Neural progenitor cell (in vitro differentiated cells): Measurements from ENCODE around the gene ERN1.

ENCODE experiments used
- EZH2 ChIP-seq: fragments of 200-600 bp; sonication (generic); IDR thresholded peaks from 2 replicates; pipeline ENCODE4 v1.6.1; 2017; ENCODE audit warnings: antibody characterized with exemption, mild to moderate bottlenecking, moderate library complexity
- EZH2phosphoT487 ChIP-seq: fragments of 200-600 bp; sonication (generic); IDR thresholded peaks from 2 replicates; pipeline ENCODE4 v1.6.1; 2017; ENCODE audit warnings: antibody characterized with exemption
- TF ChIP-seq, protein P1 (sequence below): fragments of 200-600 bp; sonication (generic); IDR thresholded peaks from 2 replicates; pipeline ENCODE4 v1.5.1; 2017; ENCODE audit warnings: antibody characterized with exemption, mild to moderate bottlenecking

DNA sequence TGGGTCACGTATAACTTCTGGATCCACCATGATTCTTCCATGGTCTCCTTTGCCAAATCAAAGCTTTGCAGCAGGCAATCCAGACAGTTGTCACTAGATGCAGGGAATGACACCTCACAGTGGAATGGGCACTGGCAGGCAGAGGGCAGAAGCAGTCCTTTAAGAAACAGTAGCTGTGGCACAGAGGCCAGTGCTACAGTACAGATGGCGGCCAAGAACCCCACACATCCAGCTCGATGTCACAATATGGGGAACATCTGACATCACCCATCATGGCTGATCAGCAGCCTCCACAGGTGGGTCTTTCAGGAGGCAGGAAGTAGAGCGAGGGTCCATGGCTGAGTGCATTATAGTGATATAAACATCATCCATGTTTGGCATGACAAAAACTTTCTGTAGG is 18.8 kb upstream of the ERN1 start:
- TF ChIP-seq, protein P1, sequence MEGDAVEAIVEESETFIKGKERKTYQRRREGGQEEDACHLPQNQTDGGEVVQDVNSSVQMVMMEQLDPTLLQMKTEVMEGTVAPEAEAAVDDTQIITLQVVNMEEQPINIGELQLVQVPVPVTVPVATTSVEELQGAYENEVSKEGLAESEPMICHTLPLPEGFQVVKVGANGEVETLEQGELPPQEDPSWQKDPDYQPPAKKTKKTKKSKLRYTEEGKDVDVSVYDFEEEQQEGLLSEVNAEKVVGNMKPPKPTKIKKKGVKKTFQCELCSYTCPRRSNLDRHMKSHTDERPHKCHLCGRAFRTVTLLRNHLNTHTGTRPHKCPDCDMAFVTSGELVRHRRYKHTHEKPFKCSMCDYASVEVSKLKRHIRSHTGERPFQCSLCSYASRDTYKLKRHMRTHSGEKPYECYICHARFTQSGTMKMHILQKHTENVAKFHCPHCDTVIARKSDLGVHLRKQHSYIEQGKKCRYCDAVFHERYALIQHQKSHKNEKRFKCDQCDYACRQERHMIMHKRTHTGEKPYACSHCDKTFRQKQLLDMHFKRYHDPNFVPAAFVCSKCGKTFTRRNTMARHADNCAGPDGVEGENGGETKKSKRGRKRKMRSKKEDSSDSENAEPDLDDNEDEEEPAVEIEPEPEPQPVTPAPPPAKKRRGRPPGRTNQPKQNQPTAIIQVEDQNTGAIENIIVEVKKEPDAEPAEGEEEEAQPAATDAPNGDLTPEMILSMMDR = no peak
- TF ChIP-seq EZH2phosphoT487 (no peak), EZH2 (no peak)
